Liver (tissue), 9 donors: ENCODE measurements around the gene NOS1AP. TPM values are rescaled to one million over a fixed set of nuclear protein-coding genes. Genes with fewer than 3 reads are reported as not detected.

ENCODE experiments used
- DNase-seq: peaks from one replicate; pipeline ENCODE4 v3.0.0-alpha.2; 2017; ENCODE audit warnings: low spot score
- H3K27ac ChIP-seq, 2 donors: one replicate each; pipeline ENCODE4 v1.7.0; 2013; ENCODE audit warnings: inconsistent platforms in 2 of 2, low read length in 2 of 2, control low read depth in 1 of 2, low read depth in 1 of 2, mild to moderate bottlenecking in 1 of 2
- H3K27me3 ChIP-seq, 4 donors: one replicate each; pipeline versions ENCODE4 v1.6.1 to v1.7.0; 2013; ENCODE audit warnings: low read length in 3 of 4, inconsistent platforms in 1 of 4, mild to moderate bottlenecking in 1 of 4, moderate library complexity in 1 of 4; ENCODE audit not compliant: control insufficient read depth in 4 of 4, insufficient read depth in 4 of 4
- H3K36me3 ChIP-seq, 4 donors: one replicate each; pipeline versions ENCODE4 v1.6.1 to v1.7.0; 2013; ENCODE audit warnings: low read length in 3 of 4, mild to moderate bottlenecking in 3 of 4, low read depth in 1 of 4, moderate library complexity in 1 of 4; ENCODE audit not compliant: control insufficient read depth in 4 of 4, insufficient read depth in 3 of 4
- H3K4me1 ChIP-seq, 4 donors: one replicate each; pipeline versions ENCODE4 v1.6.1 to v1.7.0; 2013; ENCODE audit warnings: low read length in 3 of 4, mild to moderate bottlenecking in 3 of 4, moderate library complexity in 1 of 4; ENCODE audit not compliant: control insufficient read depth in 4 of 4, insufficient read depth in 4 of 4
- H3K4me3 ChIP-seq, 3 donors: one replicate each; pipeline versions ENCODE4 v1.6.1 to v1.7.0; 2013; ENCODE audit warnings: low read length in 3 of 3, control low read depth in 1 of 3, low read depth in 1 of 3, mild to moderate bottlenecking in 1 of 3
- H3K9ac ChIP-seq, 2 donors: one replicate each; pipeline ENCODE4 v1.7.0; 2013; ENCODE audit warnings: low read length in 2 of 2, mild to moderate bottlenecking in 2 of 2, moderate library complexity in 2 of 2, control low read depth in 1 of 2, low read depth in 1 of 2
- H3K9me3 ChIP-seq, 4 donors: one replicate each; pipeline versions ENCODE4 v1.6.1 to v1.7.0; 2013; ENCODE audit warnings: low read length in 3 of 4; ENCODE audit not compliant: control insufficient read depth in 4 of 4
- ATF3 ChIP-seq: IDR thresholded peaks from 2 replicates; pipeline ENCODE4 v1.6.1; 2016; ENCODE audit warnings: antibody characterized with exemption
- CTCF ChIP-seq: fragments of 150-350 bp; IDR thresholded peaks from 2 replicates; pipeline ENCODE4 v1.5.1; 2017; ENCODE audit warnings: improper control_type of control experiment, low read depth, low read length; ENCODE audit not compliant: missing input control
- EGR1 ChIP-seq, 2 donors: IDR thresholded peaks; 2 replicates each; pipeline ENCODE4 v1.6.1; 2016 to 2018; ENCODE audit warnings: antibody characterized with exemption in 2 of 2, low read depth in 2 of 2
- FOXA1 ChIP-seq: IDR thresholded peaks from 2 replicates; pipeline ENCODE4 v1.6.1; 2016; ENCODE audit warnings: antibody characterized with exemption
- FOXA2 ChIP-seq: IDR thresholded peaks from 2 replicates; pipeline ENCODE4 v1.6.1; 2016; ENCODE audit warnings: antibody characterized with exemption
- GABPA ChIP-seq, 2 donors: IDR thresholded peaks in 1 of 2; conservative IDR thresholded peaks in 1 of 2; 2 replicates each; pipeline ENCODE4 v1.6.1; 2016; ENCODE audit warnings: antibody characterized with exemption in 2 of 2, mild to moderate bottlenecking in 1 of 2, moderate library complexity in 1 of 2
- HNF4A ChIP-seq, 2 donors: conservative IDR thresholded peaks; 2 replicates each; pipeline ENCODE4 v1.6.1; 2016; ENCODE audit warnings: antibody characterized with exemption in 2 of 2, mild to moderate bottlenecking in 2 of 2
- HNF4G ChIP-seq: IDR thresholded peaks from 2 replicates; pipeline ENCODE4 v1.6.1; 2016; ENCODE audit warnings: antibody characterized with exemption
- JUND ChIP-seq, 2 donors: IDR thresholded peaks; 2 replicates each; pipeline ENCODE4 v1.6.1; 2016; ENCODE audit warnings: antibody characterized with exemption in 2 of 2
- MAX ChIP-seq: IDR thresholded peaks from 2 replicates; pipeline ENCODE4 v1.6.1; 2016; ENCODE audit warnings: antibody characterized with exemption
- NR2F2 ChIP-seq: IDR thresholded peaks from 2 replicates; pipeline ENCODE4 v1.6.1; 2016; ENCODE audit warnings: antibody characterized with exemption
- RAD21 ChIP-seq, 2 donors: IDR thresholded peaks; 2 replicates each; pipeline ENCODE4 v1.6.1; 2016; ENCODE audit warnings: antibody characterized with exemption in 2 of 2, mild to moderate bottlenecking in 2 of 2
- REST ChIP-seq: IDR thresholded peaks from 2 replicates; pipeline ENCODE4 v1.6.1; 2016; ENCODE audit warnings: antibody characterized with exemption, mild to moderate bottlenecking
- RXRA ChIP-seq, 2 donors: IDR thresholded peaks; 2 replicates each; pipeline ENCODE4 v1.6.1; 2017 to 2018; ENCODE audit warnings: antibody characterized with exemption in 2 of 2, mild to moderate bottlenecking in 1 of 2
- SP1 ChIP-seq: IDR thresholded peaks from 2 replicates; pipeline ENCODE4 v1.6.1; 2018; ENCODE audit warnings: antibody characterized with exemption, mild to moderate bottlenecking
- TAF1 ChIP-seq: conservative IDR thresholded peaks from 2 replicates; pipeline ENCODE4 v1.6.1; 2016; ENCODE audit warnings: antibody characterized with exemption, mild to moderate bottlenecking
- YY1 ChIP-seq: IDR thresholded peaks from 2 replicates; pipeline ENCODE4 v1.6.1; 2016; ENCODE audit warnings: antibody characterized with exemption, mild to moderate bottlenecking
- ZBTB33 ChIP-seq: IDR thresholded peaks from 2 replicates; pipeline ENCODE4 v1.6.1; 2016; ENCODE audit warnings: antibody characterized with exemption
- polyA plus RNA-seq, 2 donors: library from polyadenylated mRNA; stranded (reverse) in 1 of 2; unstranded in 1 of 2; fragments of 200-250 nt in 1 of 2; fragments of >200 nt in 1 of 2; fragmentation: Nextera tagmentation in 1 of 2; extraction: Ambion mirVana in 1 of 2; gene quantifications; one replicate each; pipeline versions ENCODE4 v1.2.1 to v1.2.3, GENCODE V29; 2013 to 2015
- total RNA-seq, 2 donors: library from RNA; depleted of rRNA; stranded (reverse); fragments of >200 nt; gene quantifications; one replicate each; pipeline ENCODE4 v1.2.3, GENCODE V29; 2014
- donor health status: healthy.
- donor health status: healthy.
- donor health status: healthy.
- donor health status: healthy.
- donor health status: healthy.

The NOS1AP gene
- total and polyA plus RNA-seq, 4 donors = 1.4 to 13.0 (median 4.5) TPM

GRCh38 chr1:162299018-162299417, 229.5 kb downstream of the NOS1AP start:
- DNase-seq = no peak
- Histone ChIP-seq H3K27ac (no peak overlapping the region), H3K9ac (no peak overlapping the region), H3K4me1 (peaks cover 0 to 5% (median under 1%) of the 10 kb centered on the region in 4 donors), H3K36me3 (peaks cover 0 to 2% (median 0%) of the 10 kb centered on the region in 4 donors), H3K4me3 (no peak overlapping the region), H3K9me3 (no peaks in the 10 kb centered on the region), H3K27me3 (no peaks in the 10 kb centered on the region)
- TF ChIP-seq SP1 = no peak
- no peak for TF ChIP-seq TAF1
- TF ChIP-seq ATF3 = no peak
- TF ChIP-seq JUND (IDR thresholded peaks at IDR 0.05) = no peak
- no peak for TF ChIP-seq HNF4A (conservative IDR thresholded peaks at IDR 0.05)
- TF ChIP-seq RXRA (IDR thresholded peaks at IDR 0.05) = no peak
- no peak for TF ChIP-seq RAD21 (IDR thresholded peaks at IDR 0.05)
- TF ChIP-seq GABPA (IDR thresholded peaks at IDR 0.05 in 1 of 2, conservative IDR thresholded peaks at IDR 0.05 in 1 of 2) = no peak
- no peak for TF ChIP-seq ZBTB33
- no peak for TF ChIP-seq EGR1 (IDR thresholded peaks at IDR 0.05; ENCODE audit: low read depth in 2 of 2)
- no peak for TF ChIP-seq REST
- TF ChIP-seq YY1 = no peak
- no peak for TF ChIP-seq HNF4G
- no peak for TF ChIP-seq NR2F2
- TF ChIP-seq MAX = no peak
- TF ChIP-seq FOXA2 = no peak
- no peak for TF ChIP-seq FOXA1
- TF ChIP-seq CTCF = no peak
